Left renal cortex interstitium (tissue), 4 donors: ENCODE data around the gene SCARF2. TPM values are rescaled to one million over a fixed set of nuclear protein-coding genes. Genes with fewer than 3 reads are reported as not detected.

Source experiments
- polyA plus RNA-seq, 4 donors: library from polyadenylated mRNA; unstranded; fragments of 120-200 nt; gene quantifications; one replicate each; pipeline ENCODE4 v1.2.1, GENCODE V29; 2013; ENCODE audit not compliant: insufficient read length in 4 of 4

The SCARF2 gene
- polyA plus RNA-seq, 4 donors: 17.2 to 31.2 (median 25.8) TPM

Other genes with a start within 250 kb of the SCARF2 start
- 10 to 100 TPM in 1 of 4 donors, 1 to 10 TPM in 3; 3.8 to 10.4 (median 7.1) TPM for gene RTN4R, start 169.5 kb downstream of the SCARF2 start, polyA plus RNA-seq
- gene DGCR6L, start 117.8 kb downstream of the SCARF2 start, polyA plus RNA-seq: 10 to 100 TPM; 50.6 to 74.4 (median 59.3) TPM
- 10 to 100 TPM; 14.8 to 24.4 (median 20.4) TPM for gene ZNF74, start 43.7 kb downstream of the SCARF2 start, polyA plus RNA-seq
- gene KLHL22, start 58.0 kb upstream of the SCARF2 start, polyA plus RNA-seq: 10 to 100 TPM; 29.1 to 41.3 (median 35.9) TPM
- 10 to 100 TPM; 31.8 to 67.8 (median 48.3) TPM for gene MED15, start 69.8 kb upstream of the SCARF2 start, polyA plus RNA-seq